Gastrocnemius medialis (tissue), 4 donors: ENCODE data around the gene OR1L4. TPM values are rescaled to one million over a fixed set of nuclear protein-coding genes. Genes with fewer than 3 reads are reported as not detected.

Experiments used
- ATAC-seq, 2 donors: fragments of 150-250 bp; one replicate each; pipeline ENCODE4 v1.9.1; 2016
- DNase-seq, 2 donors: peaks; one replicate each; pipeline ENCODE4 v3.0.0-alpha.2; 2019
- H3K27ac ChIP-seq, 4 donors: fragments of 200-600 bp; sonication (generic); 1 replicate in 1 of 4; 2 replicates in 3 of 4; pipeline ENCODE4 v1.5.1; 2016 to 2018; ENCODE audit warnings: mild to moderate bottlenecking in 2 of 4, moderate library complexity in 1 of 4
- H3K27me3 ChIP-seq, 3 donors: fragments of 200-600 bp; sonication (generic) in 2 of 3; 1 replicate in 1 of 3; 2 replicates in 2 of 3; pipeline versions ENCODE4 v1.5.1 to v1.6.0; 2016 to 2019; ENCODE audit warnings: mild to moderate bottlenecking in 1 of 3, moderate library complexity in 1 of 3
- H3K36me3 ChIP-seq, 2 donors: fragments of 200-600 bp; sonication (generic) in 1 of 2; one replicate each; pipeline ENCODE4 v1.5.1; 2017 to 2018
- H3K4me1 ChIP-seq, 2 donors: fragments of 200-600 bp; sonication (generic) in 1 of 2; one replicate each; pipeline ENCODE4 v1.5.1; 2016 to 2017; ENCODE audit warnings: mild to moderate bottlenecking in 2 of 2
- H3K4me3 ChIP-seq, 4 donors: fragments of 200-600 bp; sonication (generic) in 3 of 4; 1 replicate in 1 of 4; 2 replicates in 3 of 4; pipeline ENCODE4 v1.5.1; 2016 to 2019; ENCODE audit warnings: mild to moderate bottlenecking in 2 of 4
- H3K9me3 ChIP-seq, 3 donors: fragments of 200-600 bp; sonication (generic) in 2 of 3; 1 replicate in 1 of 3; 2 replicates in 2 of 3; pipeline ENCODE4 v1.5.1; 2016 to 2019
- POLR2A ChIP-seq, 2 donors: fragments of 450-650 bp; IDR thresholded peaks; one replicate each; pipeline ENCODE4 v1.6.1; 2017; ENCODE audit warnings: antibody characterized with exemption in 2 of 2, mild to moderate bottlenecking in 2 of 2, moderate library complexity in 2 of 2
- in situ Hi-C, 4 donors: fragments of 200-750 bp; cut with MboI; loops; one replicate each; pipeline versions ENCODE4 v1.15.0 to v1.8.0; 2017; ENCODE audit warnings: low sequenced_read_pairs in 4 of 4
- intact Hi-C: fragments of 100-400 bp; cut with DNase I; formaldehyde crosslinking; loops from one replicate; pipeline ENCODE4 v1.15.1; 2023; ENCODE audit warnings: low total_unique reads
- total RNA-seq, 4 donors: library from RNA; depleted of rRNA; stranded (reverse); fragments of >200 nt; gene quantifications; one replicate each; pipeline versions ENCODE4 v1.1.0 to v1.2.3, GENCODE V29; 2016
- TF ChIP-seq, protein P1 (sequence below), 5 experiments: fragments of 450-650 bp in 3 of 5; fragments of 200-600 bp in 2 of 5; sonication (generic) in 2 of 5; IDR thresholded peaks in 4 of 5; conservative IDR thresholded peaks in 1 of 5; 1 replicate in 4 of 5; 2 replicates in 1 of 5; pipeline ENCODE4 v1.5.1; 2016 to 2019; ENCODE audit warnings: antibody characterized with exemption in 5 of 5, mild to moderate bottlenecking in 3 of 5, moderate library complexity in 3 of 5

OR1L4 gene
- total RNA-seq, 4 donors from 2014 or later: not detected

DNA sequence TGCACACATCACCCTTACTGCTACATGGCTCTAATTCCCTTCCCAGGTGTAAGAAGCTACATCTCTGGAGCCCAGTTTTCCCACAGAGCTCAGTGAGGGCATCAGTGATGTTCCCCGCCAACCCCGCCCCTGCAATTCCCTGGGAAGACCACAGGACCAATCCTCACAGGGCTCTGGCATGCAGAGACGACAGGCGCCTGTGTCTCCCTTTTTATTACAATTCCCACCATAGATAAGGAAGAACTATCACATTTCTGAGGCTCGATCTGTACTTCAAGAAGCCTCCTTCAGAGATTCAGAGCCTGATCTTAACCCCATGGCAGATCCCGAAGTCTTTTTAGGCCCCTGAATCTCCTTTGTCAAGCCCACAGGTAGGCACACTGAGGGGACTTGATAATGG lies 18.2 kb downstream of the OR1L4 start, which contains the start of gene OR1L6:
TSS of gene OR1L6 (plus strand) at position 301 of the 400 bp plus-strand sequence. CDS start 7,545 bp downstream, outside the sequence.
- Histone ChIP-seq H3K27me3 (no peaks in the 10 kb centered on the region), H3K36me3 (no peaks in the 10 kb centered on the region), H3K9me3 (no peaks in the 10 kb centered on the region), H3K27ac (no peak within 1 kb of the TSS), H3K4me1 (no peaks in the 10 kb centered on the region), H3K4me3 (no peak within 1 kb of the TSS)
- ATAC-seq: no peak
- intact Hi-C loops (no loop called here), in situ Hi-C loops (no loop called here)
- TF ChIP-seq POLR2A (IDR thresholded peaks at IDR 0.05): no peak
- TF ChIP-seq, protein P1, sequence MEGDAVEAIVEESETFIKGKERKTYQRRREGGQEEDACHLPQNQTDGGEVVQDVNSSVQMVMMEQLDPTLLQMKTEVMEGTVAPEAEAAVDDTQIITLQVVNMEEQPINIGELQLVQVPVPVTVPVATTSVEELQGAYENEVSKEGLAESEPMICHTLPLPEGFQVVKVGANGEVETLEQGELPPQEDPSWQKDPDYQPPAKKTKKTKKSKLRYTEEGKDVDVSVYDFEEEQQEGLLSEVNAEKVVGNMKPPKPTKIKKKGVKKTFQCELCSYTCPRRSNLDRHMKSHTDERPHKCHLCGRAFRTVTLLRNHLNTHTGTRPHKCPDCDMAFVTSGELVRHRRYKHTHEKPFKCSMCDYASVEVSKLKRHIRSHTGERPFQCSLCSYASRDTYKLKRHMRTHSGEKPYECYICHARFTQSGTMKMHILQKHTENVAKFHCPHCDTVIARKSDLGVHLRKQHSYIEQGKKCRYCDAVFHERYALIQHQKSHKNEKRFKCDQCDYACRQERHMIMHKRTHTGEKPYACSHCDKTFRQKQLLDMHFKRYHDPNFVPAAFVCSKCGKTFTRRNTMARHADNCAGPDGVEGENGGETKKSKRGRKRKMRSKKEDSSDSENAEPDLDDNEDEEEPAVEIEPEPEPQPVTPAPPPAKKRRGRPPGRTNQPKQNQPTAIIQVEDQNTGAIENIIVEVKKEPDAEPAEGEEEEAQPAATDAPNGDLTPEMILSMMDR (IDR thresholded peaks at IDR 0.05 in 4 of 5, conservative IDR thresholded peaks at IDR 0.05 in 1 of 5): no peak
- DNase-seq: no peak

DNA sequence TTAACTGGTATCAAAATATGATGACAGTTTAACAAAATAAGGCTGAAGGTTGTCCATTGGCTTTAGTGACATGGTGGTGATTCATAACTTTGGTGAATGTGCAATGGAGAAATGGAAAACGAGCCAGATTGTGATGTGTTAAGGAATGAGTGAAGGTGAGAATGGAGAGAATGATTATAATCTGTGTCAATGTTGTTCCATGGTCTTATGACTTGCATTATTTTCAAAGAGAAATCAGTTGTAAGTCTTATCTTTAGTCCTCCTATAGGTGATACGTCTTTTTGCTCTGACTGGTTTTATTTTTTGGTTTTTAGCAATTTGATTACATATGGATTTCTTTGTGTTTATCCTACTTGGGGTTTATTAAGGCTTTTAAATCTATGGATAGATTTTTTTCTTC lies 31.0 kb downstream of the OR1L4 start:
- TF ChIP-seq, protein P1 (IDR thresholded peaks at IDR 0.05 in 4 of 5, conservative IDR thresholded peaks at IDR 0.05 in 1 of 5): no peak
- TF ChIP-seq POLR2A (IDR thresholded peaks at IDR 0.05): no peak
- Histone ChIP-seq H3K9me3 (peaks cover 0 to 3% (median 0%) of the 10 kb centered on the region in 3 donors), H3K27me3 (no peaks in the 10 kb centered on the region), H3K4me1 (no peaks in the 10 kb centered on the region), H3K4me3 (no peak overlapping the region), H3K27ac (no peak overlapping the region), H3K36me3 (no peaks in the 10 kb centered on the region)
- DNase-seq (no peak), ATAC-seq (no peak)
- intact Hi-C loops: no loop called here
- in situ Hi-C loops: no loop called here

DNA sequence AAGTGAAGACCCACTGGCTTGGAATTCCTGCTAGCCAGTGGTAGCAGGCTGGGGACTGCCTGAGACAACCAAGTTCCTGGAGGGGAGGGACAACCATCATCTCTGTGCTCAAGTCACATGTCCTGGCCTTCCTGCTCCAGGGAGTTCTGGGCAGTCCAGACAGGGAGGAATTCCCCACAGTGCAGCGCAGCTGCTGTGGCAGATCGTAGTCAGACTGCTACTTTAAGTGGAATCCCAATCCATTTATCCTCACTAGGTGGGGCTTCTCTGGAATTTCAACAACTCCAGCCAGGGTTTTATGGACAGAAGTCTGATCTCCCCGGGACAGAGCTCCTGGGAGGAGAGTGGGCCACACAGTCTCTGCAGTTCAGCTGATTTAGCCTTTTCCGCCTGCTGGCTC lies 44.0 kb downstream of the OR1L4 start:
- intact Hi-C loops (no loop called here), in situ Hi-C loops (no loop called here)

More for the DNA sequence above, 44.0 kb downstream of the OR1L4 start:
- TF ChIP-seq, protein P1 (IDR thresholded peaks at IDR 0.05 in 4 of 5, conservative IDR thresholded peaks at IDR 0.05 in 1 of 5): no peak
- TF ChIP-seq POLR2A (IDR thresholded peaks at IDR 0.05): no peak
- ATAC-seq (no peak), DNase-seq (no peak)
- H3K4me1 ChIP-seq: no peaks in the 10 kb centered on the region
- no peaks in the 10 kb centered on the region for H3K9me3 ChIP-seq
- H3K27me3 ChIP-seq: no peaks in the 10 kb centered on the region
- no peaks in the 10 kb centered on the region for H3K36me3 ChIP-seq
- no peak overlapping the region for H3K4me3 ChIP-seq
- no peak overlapping the region for H3K27ac ChIP-seq

Other genes starting within 250 kb of the OR1L4 start
- not detected for gene OR1J1, start 246.1 kb upstream of the OR1L4 start, total RNA-seq
- not detected for gene OR1J2, start 213.2 kb upstream of the OR1L4 start, total RNA-seq
- not detected for gene OR1J4, start 204.8 kb upstream of the OR1L4 start, total RNA-seq
- not detected for gene OR1N1, start 196.7 kb upstream of the OR1L4 start, total RNA-seq
- not detected for gene OR1N2, start 170.9 kb upstream of the OR1L4 start, total RNA-seq
- not detected for gene OR1L8, start 140.6 kb upstream of the OR1L4 start, total RNA-seq
- not detected for gene OR1Q1, start 109.3 kb upstream of the OR1L4 start, total RNA-seq
- gene OR1B1, start 66.4 kb upstream of the OR1L4 start, total RNA-seq: not detected
- gene OR1L1, start 62.3 kb upstream of the OR1L4 start, total RNA-seq: not detected
- not detected for gene OR1L3, start 48.9 kb upstream of the OR1L4 start, total RNA-seq
- not detected for gene OR1L6, start 18.3 kb downstream of the OR1L4 start, total RNA-seq
- not detected for gene OR5C1, start 64.9 kb downstream of the OR1L4 start, total RNA-seq
- not detected for gene OR1K1, start 76.1 kb downstream of the OR1L4 start, total RNA-seq
- gene PDCL, start 104.6 kb downstream of the OR1L4 start, total RNA-seq: 10 to 100 TPM in 1 of 4 donors, 1 to 10 TPM in 3; 3.3 to 10.7 (median 5.6) TPM
- gene RC3H2, start 181.4 kb downstream of the OR1L4 start, total RNA-seq: 10 to 100 TPM; 29.4 to 45.2 (median 36.6) TPM
- 10 to 100 TPM in 2 of 4 donors, 1 to 10 TPM in 2; 4.5 to 12.0 (median 7.8) TPM for gene ZBTB6, start 189.3 kb downstream of the OR1L4 start, total RNA-seq
- 1 to 10 TPM; 1.6 to 6.3 (median 2.6) TPM for gene ZBTB26, start 207.5 kb downstream of the OR1L4 start, total RNA-seq
- gene RABGAP1, start 217.0 kb downstream of the OR1L4 start, total RNA-seq: 10 to 100 TPM; 23.7 to 33.8 (median 26.6) TPM